ENCODE results near the gene STAG3.
"Not testable (repeated sequence)": the region's sequence is repeated elsewhere in the genome, so short reads cannot be mapped to it uniquely, and the experiment has no call there.

The STAG3 gene
- total RNA-seq: 1.3 to 9.4 (median 3.9) reads per million in 9 experiments

- Mint-ChIP-seq H3K4me1 (ENCODE audit: low read depth in 2 of 2) (peaks cover 15 to 35% of the 10 kb centered on the region in 2 donors), H3K9me3 (no peaks in the 10 kb centered on the region), H3K27ac (peak within 1 kb of the TSS in 1 of 2 donors; percentile 39), H3K4me3 (peak within 1 kb of the TSS; percentile 75 to 78), H3K27me3 (peaks cover 0 to 10% of the 10 kb centered on the region in 2 donors), H3K36me3 (ENCODE audit: insufficient read depth) (peaks cover 6% of the 10 kb centered on the region)
- peak; percentile 95 to 98 (median 96) for DNase-seq
- peak; percentile 86 for ATAC-seq (replicated peaks)
Measured at GRCh38 chr7:100177045-100178001, at the start of gene STAG3, which contains the start of gene GPC2. Gene STAG3, plus strand, starts transcription at chr7:100177918. Its CDS starts 2,639 bp downstream, at chr7:100180557. Gene GPC2, minus strand, starts transcription at chr7:100177381. Its CDS starts 182 bp downstream, at chr7:100177199.

- Mint-ChIP-seq H3K36me3 (ENCODE audit: insufficient read depth) (peaks cover 23% of the 10 kb centered on the region), H3K4me1 (ENCODE audit: low read depth in 2 of 2) (peaks cover 22 to 24% of the 10 kb centered on the region in 2 donors), H3K9me3 (no peaks in the 10 kb centered on the region), H3K4me3 (peak overlapping the region; percentile 96 to 99), H3K27me3 (no peaks in the 10 kb centered on the region), H3K27ac (peak overlapping the region in 1 of 2 donors; percentile 54)
- no peak for DNase-seq
- no peak for ATAC-seq (replicated peaks)
Measured at GRCh38 chr7:100128637-100128963, 49.1 kb upstream of the STAG3 start.

DNA sequence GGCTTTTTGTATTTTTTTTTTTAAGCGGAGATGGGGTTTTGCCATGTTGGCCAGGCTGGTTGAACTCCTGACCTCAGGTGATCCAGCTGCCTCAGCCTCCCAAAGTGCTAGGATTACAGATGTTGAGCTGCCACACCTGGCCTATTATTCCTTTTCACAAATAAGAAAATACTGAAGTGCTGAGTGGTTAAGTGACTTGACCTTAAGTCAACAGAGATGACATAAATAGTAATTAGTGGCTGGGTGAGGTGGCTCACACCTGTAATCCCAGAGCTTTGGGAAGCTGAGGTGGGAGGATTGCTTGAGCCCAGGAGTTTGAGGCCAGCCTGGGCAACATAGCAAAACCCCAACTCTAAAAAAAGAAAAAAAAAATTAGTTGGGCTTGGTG, 47.5 kb upstream of the STAG3 start:
- not testable (repeated sequence) for DNase-seq; H3K4me3 Mint-ChIP-seq; H3K9me3 Mint-ChIP-seq; ATAC-seq (replicated peaks); H3K27me3 Mint-ChIP-seq; H3K27ac Mint-ChIP-seq
- Mint-ChIP-seq H3K36me3 (ENCODE audit: insufficient read depth) (peaks cover 20% of the 10 kb centered on the region), H3K4me1 (ENCODE audit: low read depth in 2 of 2) (peaks cover 17 to 22% of the 10 kb centered on the region in 2 donors)

DNA sequence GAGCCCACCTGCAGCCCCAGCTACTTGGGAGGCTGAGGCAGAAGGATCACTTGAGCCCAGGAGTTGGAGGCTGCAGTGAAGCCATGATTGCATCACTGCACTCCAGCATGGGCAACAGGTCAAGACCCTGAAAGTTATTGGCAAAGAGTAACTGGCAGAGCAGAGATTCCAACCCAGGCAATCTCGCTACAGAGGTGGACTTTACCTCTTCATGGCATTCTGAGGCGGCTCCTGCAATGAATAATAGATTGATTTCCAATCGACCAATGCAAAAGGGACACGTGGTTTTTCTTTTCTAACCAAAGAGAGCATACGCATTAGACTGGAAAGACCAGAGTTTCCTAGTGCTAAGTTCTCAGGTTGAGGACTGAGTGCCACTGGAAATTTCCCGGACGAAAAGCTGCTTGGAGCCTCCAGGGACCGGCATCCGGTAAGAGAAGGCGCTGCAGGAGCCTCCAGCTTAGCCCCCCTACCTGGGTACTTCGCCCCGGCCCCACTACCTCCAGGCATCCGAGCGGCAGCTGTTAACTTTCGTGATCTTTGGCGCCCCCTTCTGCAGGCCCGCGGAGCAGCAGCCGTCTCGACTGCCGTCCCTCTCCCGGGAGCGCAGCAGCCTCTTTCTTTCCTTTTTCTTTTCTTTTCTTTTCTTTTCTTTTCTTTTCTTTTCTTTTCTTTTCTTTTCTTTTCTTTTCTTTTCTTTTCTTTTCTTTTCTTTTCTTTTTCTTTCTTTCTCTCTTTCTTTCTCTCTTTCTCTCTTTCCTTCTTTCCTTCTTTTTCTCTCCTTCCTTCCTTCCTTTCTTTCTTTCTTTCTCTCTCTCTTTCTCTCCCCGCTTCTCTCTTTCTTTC, 46.9 kb upstream of the STAG3 start:
- Mint-ChIP-seq H3K36me3 (ENCODE audit: insufficient read depth) (peaks cover 21% of the 10 kb centered on the region), H3K9me3 (no peaks in the 10 kb centered on the region), H3K27me3 (peaks cover 0 to 4% of the 10 kb centered on the region in 2 donors), H3K27ac (peak overlapping the region in 1 of 2 donors; percentile 84), H3K4me3 (peak overlapping the region in 1 of 2 donors; percentile 24), H3K4me1 (ENCODE audit: low read depth in 2 of 2) (peaks cover 13 to 19% of the 10 kb centered on the region in 2 donors)
- DNase-seq (peak; percentile 87 to 90 (median 88)), ATAC-seq (replicated peaks) (no peak)

GRCh38 chr7:100132126-100132525, 45.6 kb upstream of the STAG3 start:
- ATAC-seq (replicated peaks) (no peak), DNase-seq (no peak)
- Mint-ChIP-seq H3K27me3 (peaks cover 0 to 8% of the 10 kb centered on the region in 2 donors), H3K4me3 (no peak overlapping the region), H3K4me1 (ENCODE audit: low read depth in 2 of 2) (peaks cover 10 to 15% of the 10 kb centered on the region in 2 donors), H3K27ac (peak overlapping the region in 1 of 2 donors; percentile 84), H3K36me3 (ENCODE audit: insufficient read depth) (peaks cover 8% of the 10 kb centered on the region), H3K9me3 (no peaks in the 10 kb centered on the region)

GRCh38 chr7:100132697-100133151, 45.0 kb upstream of the STAG3 start:
- Mint-ChIP-seq H3K4me3 (no peak overlapping the region), H3K9me3 (no peaks in the 10 kb centered on the region), H3K27ac (peak overlapping the region in 1 of 2 donors; percentile 3), H3K27me3 (peaks cover 0 to 8% of the 10 kb centered on the region in 2 donors), H3K36me3 (ENCODE audit: insufficient read depth) (peaks cover 7% of the 10 kb centered on the region), H3K4me1 (ENCODE audit: low read depth in 2 of 2) (peaks cover 10 to 15% of the 10 kb centered on the region in 2 donors)
- DNase-seq: peak; percentile 50 to 66 (median 54)
- ATAC-seq (replicated peaks): peak; percentile 75

GRCh38 chr7:100137851-100138760, 39.6 kb upstream of the STAG3 start:
- Mint-ChIP-seq H3K27me3 (peaks cover 5 to 23% of the 10 kb centered on the region in 2 donors), H3K36me3 (ENCODE audit: insufficient read depth) (peaks cover 4% of the 10 kb centered on the region), H3K27ac (no peak overlapping the region), H3K9me3 (no peaks in the 10 kb centered on the region), H3K4me3 (no peak overlapping the region), H3K4me1 (ENCODE audit: low read depth in 2 of 2) (peaks cover 0 to 3% of the 10 kb centered on the region in 2 donors)
- ATAC-seq (replicated peaks) (no peak), DNase-seq (no peak)

GRCh38 chr7:100141555-100141949, 36.2 kb upstream of the STAG3 start:
- no peaks in the 10 kb centered on the region for H3K9me3 Mint-ChIP-seq
- DNase-seq: no peak
- ATAC-seq (replicated peaks): no peak
- H3K27ac Mint-ChIP-seq: no peak overlapping the region
- no peaks in the 10 kb centered on the region for H3K36me3 Mint-ChIP-seq (ENCODE audit: insufficient read depth)
- no peak overlapping the region for H3K4me3 Mint-ChIP-seq
- peaks cover 0 to 3% of the 10 kb centered on the region in 2 donors for H3K4me1 Mint-ChIP-seq (ENCODE audit: low read depth in 2 of 2)
- H3K27me3 Mint-ChIP-seq: peaks cover 5 to 15% of the 10 kb centered on the region in 2 donors

DNA sequence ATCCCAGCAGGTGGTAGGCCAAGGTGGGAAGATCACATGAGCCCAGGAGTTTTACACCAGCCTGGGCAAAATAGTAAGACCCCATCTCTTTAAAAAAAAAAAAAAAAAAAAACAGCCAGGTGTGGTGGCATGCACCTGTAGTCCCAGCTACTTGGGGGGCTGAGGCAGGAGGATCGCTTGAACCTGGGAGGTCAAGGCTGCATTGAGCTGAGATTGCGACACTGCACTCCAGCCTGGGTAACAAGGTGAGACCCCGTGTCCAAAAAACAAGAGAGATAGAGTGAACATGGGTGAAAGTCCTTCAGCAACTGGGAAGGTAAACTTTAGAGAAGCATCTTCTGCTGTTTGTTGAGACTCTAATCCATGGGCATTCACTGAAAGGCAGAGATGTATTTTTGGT, 35.3 kb upstream of the STAG3 start:
- ATAC-seq (replicated peaks) (no peak), DNase-seq (no peak)
- H3K9me3 Mint-ChIP-seq: no peaks in the 10 kb centered on the region
- peaks cover 0 to 3% of the 10 kb centered on the region in 2 donors for H3K4me1 Mint-ChIP-seq (ENCODE audit: low read depth in 2 of 2)
- H3K4me3 Mint-ChIP-seq: no peak overlapping the region
- H3K27ac Mint-ChIP-seq: no peak overlapping the region
- peaks cover 5 to 15% of the 10 kb centered on the region in 2 donors for H3K27me3 Mint-ChIP-seq
- no peaks in the 10 kb centered on the region for H3K36me3 Mint-ChIP-seq (ENCODE audit: insufficient read depth)

- not testable (repeated sequence) for H3K4me3 Mint-ChIP-seq; ATAC-seq (replicated peaks); H3K27me3 Mint-ChIP-seq; H3K27ac Mint-ChIP-seq; H3K9me3 Mint-ChIP-seq; DNase-seq
- Mint-ChIP-seq H3K4me1 (ENCODE audit: low read depth in 2 of 2) (peaks cover 24% of the 10 kb centered on the region in 2 donors), H3K36me3 (ENCODE audit: insufficient read depth) (peaks cover 18% of the 10 kb centered on the region)
Measured at GRCh38 chr7:100146350-100146749, 31.4 kb upstream of the STAG3 start.

- DNase-seq (no peak), ATAC-seq (replicated peaks) (no peak)
- no peaks in the 10 kb centered on the region for H3K9me3 Mint-ChIP-seq
- peaks cover 18% of the 10 kb centered on the region for H3K36me3 Mint-ChIP-seq (ENCODE audit: insufficient read depth)
- H3K27ac Mint-ChIP-seq: no peak overlapping the region
- H3K4me3 Mint-ChIP-seq: no peak overlapping the region
- H3K4me1 Mint-ChIP-seq (ENCODE audit: low read depth in 2 of 2): peaks cover 24 to 27% of the 10 kb centered on the region in 2 donors
- H3K27me3 Mint-ChIP-seq: no peaks in the 10 kb centered on the region
Measured at GRCh38 chr7:100147278-100147677, 30.4 kb upstream of the STAG3 start.

- peaks cover 25% of the 10 kb centered on the region for H3K36me3 Mint-ChIP-seq (ENCODE audit: insufficient read depth)
Measured at GRCh38 chr7:100148225-100148558, 29.5 kb upstream of the STAG3 start.

More at GRCh38 chr7:100148225-100148558, 29.5 kb upstream of the STAG3 start:
- Mint-ChIP-seq H3K27ac (peak overlapping the region; percentile 97 to 99), H3K9me3 (no peaks in the 10 kb centered on the region), H3K4me1 (ENCODE audit: low read depth in 2 of 2) (peaks cover 28 to 30% of the 10 kb centered on the region in 2 donors), H3K27me3 (no peaks in the 10 kb centered on the region), H3K4me3 (peak overlapping the region; percentile 98 to 99)
- ATAC-seq (replicated peaks) (peak; percentile 6), DNase-seq (no peak)

All from effector memory CD8-positive, alpha-beta T cell (primary cell).